AG04450 (cell line): Measurements from ENCODE around the gene OS9. TPM values are rescaled to one million over a fixed set of nuclear protein-coding genes. Genes with fewer than 3 reads are reported as not detected.
"Not testable (repeated sequence)": the region's sequence is repeated elsewhere in the genome, so short reads cannot be mapped to it uniquely, and the experiment has no call there.

Experiments
- CTCF ChIA-PET: fragments of 300-600, 350-600 bp; formaldehyde crosslinking; extraction: SDS; loops from one replicate; lab custom pipeline; 2022; ENCODE audit warnings: antibody characterized with exemption, inconsistent platforms; lab: Charles Lee
- POLR2A ChIA-PET: fragments of 350-600 bp; formaldehyde crosslinking; extraction: SDS; loops from one replicate; lab custom pipeline; 2021; ENCODE audit warnings: antibody characterized with exemption, inconsistent platforms; lab: Yijun Ruan, JAX
- DNase-seq: peaks from one replicate; pipeline ENCODE4 v3.0.0-alpha.2; 2011; ENCODE audit warnings: low read depth, low spot score
- H3K27ac ChIP-seq: one replicate; pipeline ENCODE4 v1.5.1; 2012; ENCODE audit warnings: low read depth, low read length, control low read depth
- H3K27me3 ChIP-seq: one replicate; pipeline ENCODE4 v1.6.0; 2012; ENCODE audit warnings: low read length; ENCODE audit not compliant: control insufficient read depth, insufficient read depth
- H3K4me3 ChIP-seq: 2 replicates; pipeline ENCODE4 v1.5.1; 2011; ENCODE audit warnings: mild to moderate bottlenecking, low read depth, low read length, control low read depth
- H3K9me3 ChIP-seq: 2 replicates; pipeline ENCODE4 v1.5.1; 2012; ENCODE audit warnings: low read length; ENCODE audit not compliant: control insufficient read depth, insufficient read depth
- CTCF ChIP-seq: IDR thresholded peaks from 2 replicates; pipeline ENCODE4 v1.5.1; 2011; ENCODE audit warnings: low read depth, low read length, control low read depth, inconsistent platforms
- polyA plus RNA-seq: library from polyadenylated mRNA; depleted of rRNA; stranded (reverse); fragments of >200 nt; gene quantifications from 2 replicates; pipeline ENCODE4 v1.2.3, GENCODE V29; 2011

OS9 gene
- polyA plus RNA-seq, 1 experiment = 310 TPM

- H3K9me3 ChIP-seq = peaks cover 5% of the 10 kb centered on the region; the same call in 1 of the 2 replicates
- ChIA-PET POLR2A (no interaction called here), CTCF (no interaction called here)
- no peaks in the 10 kb centered on the region for H3K27me3 ChIP-seq
- H3K4me3 ChIP-seq = no peak overlapping the region
- no peak for DNase-seq
- no peak overlapping the region for H3K27ac ChIP-seq
- TF ChIP-seq CTCF = no peak
Measured at GRCh38 chr12:57672801-57673200, 21.1 kb upstream of the OS9 start.

- Histone ChIP-seq H3K27me3 (no peaks in the 10 kb centered on the region), H3K9me3 (peaks cover 5% of the 10 kb centered on the region; the same call in 1 of the 2 replicates), H3K27ac (no peak overlapping the region), H3K4me3 (no peak overlapping the region)
- ChIA-PET CTCF (interaction anchor here (1.5 kb wide), 1 partner anchor 19 kb away, joined by 3 read pairs; the partner anchor contains the start of gene OS9), POLR2A (no interaction called here)
- no peak for DNase-seq
- no peak for TF ChIP-seq CTCF
Measured at GRCh38 chr12:57674691-57675090, 19.2 kb upstream of the OS9 start.

- CTCF ChIA-PET, H3K4me3 ChIP-seq, H3K9me3 ChIP-seq, DNase-seq, H3K27me3 ChIP-seq, H3K27ac ChIP-seq, POLR2A ChIA-PET: not testable (repeated sequence)
Measured at GRCh38 chr12:57677947-57678346, 16.0 kb upstream of the OS9 start.

GRCh38 chr12:57679697-57680096, 14.2 kb upstream of the OS9 start:
- CTCF ChIA-PET = interaction anchor here (0.8 kb wide), 1 partner anchor 96 kb away, joined by 3 read pairs; no protein-coding TSS in a partner anchor
- H3K27ac ChIP-seq = no peak overlapping the region
- H3K4me3 ChIP-seq = no peak overlapping the region
- peaks cover 2% of the 10 kb centered on the region; the same call in 1 of the 2 replicates for H3K9me3 ChIP-seq
- peaks cover 5% of the 10 kb centered on the region for H3K27me3 ChIP-seq
- DNase-seq = no peak
- TF ChIP-seq CTCF = no peak
- POLR2A ChIA-PET = no interaction called here

- Histone ChIP-seq H3K27me3 (peaks cover 5% of the 10 kb centered on the region), H3K4me3 (no peak overlapping the region), H3K27ac (no peak overlapping the region), H3K9me3 (no peaks in the 10 kb centered on the region)
- CTCF ChIA-PET = no interaction called here
- POLR2A ChIA-PET = no interaction called here
- DNase-seq = no peak
- no peak for TF ChIP-seq CTCF
Measured at GRCh38 chr12:57687862-57688261, 6.1 kb upstream of the OS9 start.
